Colonic mucosa (tissue), 4 donors: ENCODE measurements around the gene CADM2. TPM values are rescaled to one million over a fixed set of nuclear protein-coding genes. Genes with fewer than 3 reads are reported as not detected.

ENCODE experiments used
- DNase-seq: peaks from one replicate; pipeline ENCODE4 v3.0.0-alpha.2; 2020
- H3K27ac ChIP-seq: fragments of 200-600 bp; one replicate; pipeline ENCODE4 v1.8.0; 2021
- H3K27me3 ChIP-seq: fragments of 200-600 bp; one replicate; pipeline ENCODE4 v1.8.0; 2021
- H3K36me3 ChIP-seq: fragments of 200-600 bp; one replicate; pipeline ENCODE4 v1.8.0; 2021
- H3K4me1 ChIP-seq: fragments of 200-600 bp; one replicate; pipeline ENCODE4 v1.8.0; 2021; ENCODE audit warnings: mild to moderate bottlenecking
- H3K4me3 ChIP-seq: fragments of 200-600 bp; one replicate; pipeline ENCODE4 v1.8.0; 2021
- H3K9ac ChIP-seq, 2 donors: one replicate each; pipeline ENCODE4 v1.7.0; 2013; ENCODE audit warnings: control low read depth in 2 of 2, low read depth in 2 of 2, low read length in 2 of 2
- H3K9me3 ChIP-seq: fragments of 200-600 bp; one replicate; pipeline ENCODE4 v1.8.0; 2021
- CTCF ChIP-seq: fragments of 200-600 bp; IDR thresholded peaks from one replicate; pipeline ENCODE4 v1.8.0; 2022; ENCODE audit warnings: antibody characterized with exemption, mild to moderate bottlenecking
- intact Hi-C: fragments of 100-400 bp; cut with DNase I; formaldehyde crosslinking; loops from one replicate; pipeline ENCODE4 v1.14.1; 2022
- total RNA-seq, 2 donors: library from RNA; stranded (reverse); fragmentation: NEBNext Ultra II Directional in 1 of 2; extraction: Animal tissue kit (Norgen Biotek cat#: 25700) in 1 of 2; gene quantifications; one replicate each; pipeline ENCODE4 v1.2.1, GENCODE V29; 2021
- donor health status: healthy.
- donor health status: DM: no; HTN: no; CAD: no.
- donor health status: DM: no; HTN: no; CAD: no.

CADM2 gene
- total RNA-seq, 2 donors from 2014 or later: 1.2 to 2.8 TPM

- TF ChIP-seq CTCF: peak; percentile 37
- H3K27ac ChIP-seq: no peak overlapping the region
- H3K4me1 ChIP-seq: no peaks in the 10 kb centered on the region
- no peak overlapping the region for H3K4me3 ChIP-seq
- no peaks in the 10 kb centered on the region for H3K9me3 ChIP-seq
- H3K27me3 ChIP-seq: no peaks in the 10 kb centered on the region
- no peaks in the 10 kb centered on the region for H3K36me3 ChIP-seq
- no peak overlapping the region for H3K9ac ChIP-seq
- intact Hi-C loops: loop anchor here (5.0 kb wide), 1 partner anchor 426 kb away; no protein-coding TSS in a partner anchor
- DNase-seq: peak; percentile 22
Measured at GRCh38 chr3:85821130-85821756, 862.5 kb downstream of the CADM2 start.

GRCh38 chr3:85835857-85836440 lies 877.2 kb downstream of the CADM2 start:
- no peak for DNase-seq
- intact Hi-C loops: no loop called here
- Histone ChIP-seq H3K27ac (no peak overlapping the region), H3K36me3 (no peaks in the 10 kb centered on the region), H3K4me1 (no peaks in the 10 kb centered on the region), H3K27me3 (no peaks in the 10 kb centered on the region), H3K4me3 (no peak overlapping the region), H3K9ac (no peak overlapping the region), H3K9me3 (no peaks in the 10 kb centered on the region)
- no peak for TF ChIP-seq CTCF

- H3K27me3 ChIP-seq: no peaks in the 10 kb centered on the region
- intact Hi-C loops: no loop called here
- DNase-seq: no peak
- H3K4me3 ChIP-seq: no peak overlapping the region
- H3K27ac ChIP-seq: no peak overlapping the region
- no peak for TF ChIP-seq CTCF
- no peaks in the 10 kb centered on the region for H3K36me3 ChIP-seq
- no peak overlapping the region for H3K9ac ChIP-seq
- no peaks in the 10 kb centered on the region for H3K9me3 ChIP-seq
- no peaks in the 10 kb centered on the region for H3K4me1 ChIP-seq
Measured at GRCh38 chr3:85837402-85837801, 878.6 kb downstream of the CADM2 start.

- TF ChIP-seq CTCF: no peak
- Histone ChIP-seq H3K9me3 (no peaks in the 10 kb centered on the region), H3K27me3 (no peaks in the 10 kb centered on the region)
Measured at GRCh38 chr3:85838921-85839320, 880.1 kb downstream of the CADM2 start.

GRCh38 chr3:85842081-85842480 lies 883.3 kb downstream of the CADM2 start:
- intact Hi-C loops: no loop called here
- no peak for DNase-seq

More at GRCh38 chr3:85838921-85839320, 880.1 kb downstream of the CADM2 start:
- no peak for DNase-seq
- Histone ChIP-seq H3K27ac (no peak overlapping the region), H3K36me3 (no peaks in the 10 kb centered on the region), H3K4me3 (no peak overlapping the region), H3K4me1 (no peaks in the 10 kb centered on the region), H3K9ac (no peak overlapping the region)
- intact Hi-C loops: no loop called here

More at GRCh38 chr3:85842081-85842480, 883.3 kb downstream of the CADM2 start:
- no peak for TF ChIP-seq CTCF
- Histone ChIP-seq H3K4me3 (no peak overlapping the region), H3K27me3 (no peaks in the 10 kb centered on the region), H3K9me3 (no peaks in the 10 kb centered on the region), H3K4me1 (no peaks in the 10 kb centered on the region), H3K36me3 (no peaks in the 10 kb centered on the region), H3K27ac (no peak overlapping the region), H3K9ac (no peak overlapping the region)
